GM21619 (cell line): Measurements from ENCODE around the gene LIX1L.

Source experiments
- ATAC-seq: cut with Tn5 transposase; IDR thresholded peaks from one replicate; pipeline ENCODE4 v1.9.1; 2021; ENCODE audit not compliant: unreplicated experiment

Gene LIX1L

DNA sequence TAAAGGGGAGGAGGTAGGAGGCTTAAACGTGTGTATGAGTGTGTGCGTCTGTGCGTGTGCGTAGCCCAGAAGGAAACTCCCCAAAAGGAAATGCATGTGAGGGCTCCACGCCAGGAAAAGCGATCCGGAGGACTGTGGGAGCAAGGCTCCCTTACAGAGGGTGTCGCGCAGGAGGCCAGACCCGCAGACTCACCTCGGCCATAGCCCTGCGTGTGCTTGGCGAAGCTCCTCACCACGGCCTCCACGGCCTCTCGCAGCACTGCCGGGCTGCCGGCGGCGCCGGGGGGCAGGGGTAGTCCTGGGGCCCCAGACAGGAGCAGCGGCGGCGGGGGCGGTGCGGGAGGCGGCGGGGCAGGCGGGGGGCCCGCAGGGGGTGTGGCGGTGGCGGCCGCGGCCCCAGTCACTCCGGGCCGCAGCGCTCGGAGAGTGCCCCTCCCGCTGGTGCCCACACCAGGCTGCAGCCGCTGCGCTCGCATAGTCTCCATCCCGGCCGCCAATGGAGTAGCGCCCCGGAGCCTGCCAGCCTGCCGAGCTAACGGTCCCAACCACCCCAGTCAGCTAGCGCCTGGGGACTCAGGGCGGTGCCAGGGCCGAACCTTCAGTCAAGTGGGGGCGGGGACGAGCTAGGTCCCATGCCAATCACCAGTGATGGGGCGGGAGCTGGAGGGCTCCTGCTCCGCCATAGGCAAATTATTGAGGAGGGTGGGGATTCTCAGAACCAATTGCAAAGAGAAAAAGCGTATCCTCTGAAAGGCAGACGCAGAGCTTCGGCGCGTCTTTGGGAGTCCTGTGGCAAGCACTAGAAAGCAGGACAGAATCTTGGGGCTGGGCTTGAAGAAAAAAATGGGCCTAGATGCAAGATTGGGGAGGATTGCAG, at the start of gene LIX1L:
Gene LIX1L (minus strand): TSS at position 575 of the 877 bp plus-strand sequence. CDS start 90 bp downstream, at position 485.
- ATAC-seq: peak; percentile 86

DNA sequence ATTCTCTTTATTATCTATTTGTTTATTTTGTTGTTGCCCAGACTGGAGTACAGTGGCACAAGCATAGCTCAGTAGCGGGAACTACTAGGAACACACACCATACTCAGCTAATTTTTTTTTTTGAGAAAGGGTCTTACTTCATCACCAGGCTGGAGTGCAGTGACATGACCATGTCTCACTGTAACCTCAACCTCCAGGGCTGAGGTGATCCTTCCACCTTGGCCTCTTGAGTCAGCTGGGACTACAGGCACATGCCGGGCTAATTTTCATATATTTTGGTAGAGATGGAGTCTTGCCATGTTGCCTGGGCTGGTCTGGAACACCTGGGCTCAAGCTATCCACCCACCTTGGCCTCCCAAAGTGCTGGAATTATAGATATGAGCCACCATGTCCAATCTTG, 43.9 kb upstream of the LIX1L start:
- ATAC-seq: no peak

DNA sequence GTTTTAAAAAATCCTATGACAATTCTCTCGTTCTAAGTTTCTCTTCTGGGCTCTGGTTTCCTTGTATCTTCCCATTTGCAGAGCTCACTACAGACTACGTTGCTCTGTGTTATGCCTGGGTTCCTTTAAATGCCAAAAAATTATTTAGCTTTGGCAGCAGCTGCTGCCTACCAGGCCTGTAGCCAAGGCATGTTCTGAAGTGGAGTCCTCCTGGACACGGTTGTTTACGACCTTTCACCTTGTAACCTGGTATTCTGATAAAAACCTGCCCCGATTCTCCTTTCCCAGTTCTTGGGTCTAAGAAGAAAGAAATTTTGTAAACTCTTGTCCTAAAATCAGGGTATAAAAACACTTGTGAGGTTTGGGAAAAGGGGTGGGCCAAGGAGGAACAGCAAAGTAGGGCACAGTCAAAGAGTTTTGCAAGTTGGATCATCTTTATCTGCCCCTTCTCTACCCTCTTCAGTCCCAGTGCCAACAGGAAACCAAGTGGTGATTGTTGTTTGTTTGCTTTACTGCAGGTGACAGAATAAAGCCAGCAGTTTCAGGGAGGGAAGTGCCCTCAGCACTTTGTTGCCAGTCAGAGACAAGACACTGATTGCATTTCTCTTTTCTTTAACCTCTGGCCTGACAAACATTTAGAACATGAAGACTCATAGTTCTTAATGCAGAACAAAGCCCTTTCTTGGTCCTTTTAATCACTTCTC, 41.7 kb upstream of the LIX1L start:
- ATAC-seq: no peak

DNA sequence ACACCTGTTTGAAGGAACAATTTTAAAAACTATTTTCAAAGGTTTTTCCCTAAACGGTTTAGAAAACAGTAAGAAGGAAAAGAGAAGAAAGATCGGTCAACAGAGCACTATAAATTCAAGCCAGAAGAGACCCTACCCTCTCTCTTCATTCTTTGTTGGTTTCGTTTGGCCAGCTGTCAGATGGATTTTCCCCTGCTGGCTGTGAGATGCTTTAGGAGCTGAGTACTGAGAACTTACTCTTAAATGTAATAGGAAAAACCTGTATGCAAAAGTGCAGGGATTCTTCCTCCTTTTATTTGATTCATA, 39.9 kb upstream of the LIX1L start:
- no peak for ATAC-seq

DNA sequence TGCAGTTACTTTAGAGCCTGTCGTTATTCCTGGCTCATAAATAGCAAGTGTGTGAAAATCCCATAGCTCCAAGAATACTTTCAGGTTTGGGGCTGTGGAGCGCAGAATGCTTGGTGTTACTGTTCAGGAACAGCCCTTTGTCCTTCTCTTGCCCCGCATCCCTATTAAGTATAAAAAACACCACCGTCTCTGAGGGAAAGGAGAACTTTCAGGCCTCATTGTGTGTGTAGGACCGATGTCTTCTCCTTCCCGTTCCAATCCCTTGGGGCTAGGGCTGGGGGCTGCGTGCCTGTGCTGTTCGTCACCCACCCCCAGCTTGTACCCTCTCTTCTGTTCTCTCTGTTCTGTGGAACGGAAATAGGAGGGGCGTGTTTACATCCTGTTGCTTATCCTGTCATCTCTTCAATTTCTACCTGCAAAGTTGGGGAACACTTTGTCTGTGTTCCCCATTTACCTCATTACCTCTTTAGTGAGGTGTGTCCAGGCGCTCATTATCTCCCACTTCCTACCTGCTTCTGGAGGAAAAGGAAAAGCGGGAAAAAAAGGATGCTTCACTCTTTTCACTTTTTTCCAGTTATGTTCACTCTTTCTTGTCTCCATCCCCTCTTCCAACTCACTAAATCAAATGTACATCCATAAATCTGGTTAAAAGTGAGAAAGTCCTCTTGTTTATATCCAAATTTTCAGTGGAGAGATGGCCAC, 39.4 kb upstream of the LIX1L start:
- ATAC-seq: no peak

DNA sequence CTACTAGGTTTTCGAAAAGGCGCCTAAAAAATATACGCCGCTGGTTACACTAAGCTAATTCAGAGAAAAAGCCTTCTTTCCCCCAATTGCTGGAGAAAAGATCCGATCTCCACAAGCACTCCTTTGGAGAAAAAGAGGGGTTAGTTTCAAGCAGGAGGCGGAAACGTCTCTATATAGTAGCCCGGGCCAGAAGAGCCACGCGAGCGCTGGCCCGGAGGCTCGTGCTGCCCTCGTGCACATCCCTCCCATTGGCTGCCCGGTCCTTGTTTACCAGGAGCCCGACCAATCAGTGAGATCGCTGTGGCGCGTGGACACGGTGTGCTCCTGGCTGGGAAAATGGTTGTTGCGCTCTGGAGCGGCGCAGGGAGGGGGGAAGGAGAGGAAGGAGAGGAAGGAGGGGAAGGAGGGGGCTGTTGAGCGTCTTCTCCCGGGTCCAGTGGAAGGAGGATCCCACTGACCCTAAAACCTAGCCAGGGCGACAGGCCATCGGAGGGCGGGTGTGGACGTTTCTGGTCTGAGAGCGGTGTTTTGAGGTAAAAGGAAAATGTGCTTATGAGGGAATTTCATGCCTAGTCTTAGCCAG, 38.7 kb upstream of the LIX1L start, which contains the start of gene TXNIP:
Gene TXNIP (minus strand): TSS at position 147 of the 583 bp plus-strand sequence. CDS start 313 bp downstream, outside the sequence.
- ATAC-seq: peak; percentile 95

DNA sequence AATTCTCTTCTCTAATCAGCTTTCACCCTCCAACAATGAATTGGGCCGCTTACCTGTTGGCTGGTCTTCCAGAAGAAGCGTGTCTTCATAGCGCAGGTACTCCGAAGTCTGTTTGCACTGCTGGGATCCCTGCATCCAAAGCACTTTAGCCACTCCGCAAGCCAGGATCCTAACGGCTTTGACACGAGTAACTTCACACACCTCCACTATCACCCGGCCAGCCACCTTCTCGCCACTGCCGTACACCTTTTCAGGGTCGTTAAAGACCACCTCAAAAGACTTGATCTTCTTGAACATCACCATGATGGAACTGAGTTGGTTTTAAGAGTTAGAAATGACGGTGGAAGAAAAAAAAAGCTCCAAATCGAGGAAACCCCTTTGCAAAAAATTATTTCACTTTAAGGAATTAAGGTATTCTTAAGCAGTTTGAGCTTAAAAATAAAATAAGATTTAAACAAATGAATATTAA, 38.2 kb upstream of the LIX1L start:
- ATAC-seq: no peak

DNA sequence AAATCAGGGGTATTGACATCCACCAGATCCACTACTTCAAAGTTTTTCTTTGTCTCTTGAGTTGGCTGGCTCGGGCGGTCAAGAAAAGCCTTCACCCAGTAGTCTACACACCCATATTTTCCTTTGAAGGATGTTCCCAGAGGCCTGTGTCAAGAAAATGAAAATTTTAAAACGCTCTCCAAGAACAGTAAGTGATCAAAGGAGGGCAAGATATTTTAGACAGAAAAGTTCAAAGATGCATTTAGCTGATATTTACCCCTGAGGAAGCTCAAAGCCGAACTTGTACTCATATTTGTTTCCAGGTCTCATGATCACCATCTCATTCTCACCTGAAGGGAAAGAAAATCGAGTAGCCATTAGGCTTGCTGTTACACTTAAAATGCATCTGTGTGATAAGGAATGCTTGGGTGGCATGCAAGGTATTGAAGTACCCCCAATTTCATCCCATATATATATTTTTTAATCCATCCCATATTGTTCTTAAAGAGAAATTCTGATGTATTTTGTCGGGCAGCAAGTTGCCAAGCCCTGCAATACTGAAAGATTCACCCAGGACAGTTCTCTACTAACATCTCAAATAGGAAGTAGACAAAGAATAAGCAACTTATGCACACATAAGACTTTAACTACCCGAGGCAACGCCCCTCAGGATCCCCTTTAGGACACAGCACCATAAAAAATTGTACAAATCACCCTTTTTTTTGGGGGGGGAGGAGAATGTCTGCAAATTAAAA, 37.5 kb upstream of the LIX1L start:
- no peak for ATAC-seq

DNA sequence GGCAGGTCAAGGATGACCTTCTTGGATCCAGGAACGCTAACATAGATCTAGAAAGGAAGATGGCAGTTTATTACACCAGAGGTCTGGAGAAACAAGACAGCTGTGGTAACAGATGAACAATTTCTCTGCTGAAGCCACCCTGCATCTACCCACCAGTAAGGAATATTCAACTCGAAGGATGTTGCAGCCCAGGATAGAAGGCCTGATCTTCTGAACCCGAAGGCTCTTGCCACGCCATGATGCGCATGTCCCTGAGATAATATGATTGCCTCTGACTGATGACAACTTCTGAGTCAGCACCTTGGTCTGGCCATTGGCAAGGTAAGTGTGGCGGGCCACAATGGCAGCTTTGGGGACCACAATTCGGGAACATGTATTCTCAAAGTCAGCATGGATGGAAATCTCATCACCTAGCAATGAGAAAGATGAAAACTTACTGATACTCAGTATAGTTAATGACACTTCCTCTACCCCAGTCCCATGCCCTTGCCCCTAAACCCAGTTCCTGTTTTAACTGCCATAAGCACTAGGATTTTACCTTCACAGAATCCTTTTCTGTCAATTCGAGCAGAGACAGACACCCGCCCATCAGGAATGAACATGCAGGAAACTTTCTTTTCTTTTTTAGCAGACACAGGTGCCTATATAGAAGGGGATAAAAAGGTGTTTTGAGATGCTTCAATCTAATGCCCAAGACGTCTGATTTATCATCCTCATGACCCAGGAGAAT, 36.7 kb upstream of the LIX1L start:
- no peak for ATAC-seq

DNA sequence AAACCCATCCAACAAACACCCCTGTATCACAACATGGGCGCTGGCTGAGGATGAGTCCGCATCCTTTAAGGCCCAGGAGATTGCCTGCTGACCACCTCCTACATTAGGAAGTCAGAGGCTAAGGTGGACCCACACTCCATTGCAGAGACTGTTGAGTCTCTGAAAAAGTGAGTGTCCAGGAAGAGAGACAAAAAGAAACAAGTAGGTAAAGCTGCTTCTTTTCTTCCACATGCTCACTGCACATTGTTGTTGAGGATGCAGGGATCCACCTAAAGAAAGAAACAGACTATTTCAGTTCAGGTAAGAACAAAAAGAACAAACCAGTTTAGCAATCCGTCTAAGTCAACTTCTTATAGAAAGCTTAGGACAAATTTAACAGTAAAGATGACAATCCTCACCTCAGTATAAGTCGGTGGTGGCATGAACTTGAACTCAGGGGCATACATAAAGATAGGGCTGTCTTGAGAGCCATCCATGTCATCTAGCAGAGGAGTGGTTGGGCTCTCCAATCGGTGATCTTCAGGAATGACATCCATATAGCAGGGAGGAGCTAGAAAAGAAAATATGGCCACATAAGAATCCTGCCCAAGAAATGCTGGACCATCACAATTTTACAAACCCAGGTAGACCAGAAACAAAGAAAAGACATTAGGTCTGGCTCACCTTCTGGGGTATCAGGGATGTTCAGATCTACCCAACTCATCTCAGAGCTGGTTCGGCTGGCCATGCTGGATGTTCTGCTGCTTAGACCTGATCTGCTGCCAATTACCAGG, 36.0 kb upstream of the LIX1L start:
- no peak for ATAC-seq

DNA sequence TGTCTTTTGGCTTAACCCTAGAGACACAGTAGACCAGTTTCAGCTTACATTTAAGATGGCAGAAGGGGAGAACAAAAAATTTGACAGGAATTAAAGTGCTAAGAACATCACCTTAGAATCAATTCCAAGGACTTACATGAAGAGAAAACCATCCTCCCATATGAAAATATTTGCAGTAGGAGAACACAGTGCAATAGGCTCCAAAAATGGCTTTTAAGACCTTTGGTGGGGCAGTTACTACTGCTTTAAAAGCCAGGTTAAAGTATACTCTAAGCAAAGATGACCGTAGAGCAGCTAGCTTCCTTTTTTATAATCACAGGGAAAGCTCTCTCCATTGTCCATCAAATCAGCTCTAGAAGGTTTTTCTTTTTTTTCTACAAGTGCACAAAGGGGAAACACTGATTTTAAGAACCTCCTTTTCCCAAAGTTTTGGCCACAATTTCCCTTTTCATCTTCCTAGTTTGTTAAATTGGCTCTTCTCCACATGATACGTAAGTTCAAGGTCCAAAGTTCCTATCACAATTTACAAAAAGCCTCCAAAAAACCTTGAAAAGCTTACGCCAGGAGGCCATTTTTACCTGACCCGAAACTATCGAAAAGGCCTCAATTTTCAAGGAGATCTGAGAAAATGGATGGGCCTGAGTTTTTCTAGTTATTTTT, 35.3 kb upstream of the LIX1L start:
- ATAC-seq: no peak

DNA sequence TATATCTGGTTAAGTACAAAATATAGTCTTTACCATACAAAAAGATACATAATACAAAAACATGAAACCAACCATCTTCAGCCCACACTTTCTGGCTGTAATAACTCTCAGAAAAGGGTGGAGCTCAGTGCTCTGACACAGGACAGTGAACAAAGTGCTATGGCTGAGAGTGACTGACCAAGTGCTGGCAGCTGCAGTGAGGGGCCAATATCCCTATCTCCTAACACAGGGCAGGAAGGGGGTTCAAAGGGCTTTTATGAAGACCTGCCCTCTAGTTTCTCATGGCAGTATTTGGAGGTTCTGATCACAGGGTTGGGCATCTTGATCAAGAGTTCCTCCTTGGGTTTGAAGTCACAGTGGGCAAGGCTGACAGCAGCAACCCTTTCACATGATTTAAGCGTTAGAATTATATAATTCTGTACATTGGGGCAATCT, 34.7 kb upstream of the LIX1L start:
- ATAC-seq: no peak

DNA sequence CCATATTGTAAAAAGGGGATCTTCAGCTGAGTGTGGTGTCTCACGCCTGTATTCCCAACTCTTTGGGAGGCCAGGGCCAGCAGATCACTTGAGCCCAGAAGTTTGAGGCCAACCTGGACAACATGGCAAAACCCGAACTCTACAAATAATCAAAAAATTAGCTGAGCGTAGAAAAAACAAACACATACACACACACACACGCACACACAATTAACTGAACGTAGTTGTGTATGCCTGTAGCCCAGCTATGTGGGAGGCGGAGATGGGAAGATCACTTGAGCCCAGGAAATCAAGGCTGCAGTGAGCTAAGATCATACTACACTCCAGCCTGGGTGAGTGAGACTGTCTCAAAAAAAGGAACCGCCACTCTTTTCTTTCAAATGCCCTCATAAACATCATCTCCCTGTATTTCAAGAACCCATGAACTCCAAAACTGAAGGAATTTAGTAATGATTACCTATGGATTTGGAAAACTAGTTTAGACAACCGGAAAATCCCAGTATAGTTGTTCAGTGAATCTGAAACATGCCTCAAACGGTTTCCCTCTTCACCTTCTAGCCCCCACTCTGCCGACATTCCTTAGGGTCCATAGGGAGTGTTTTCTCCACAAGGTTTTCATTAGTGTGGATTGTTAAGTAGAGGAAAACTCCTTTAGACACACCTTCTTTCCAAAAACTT, 34.1 kb upstream of the LIX1L start:
- no peak for ATAC-seq

DNA sequence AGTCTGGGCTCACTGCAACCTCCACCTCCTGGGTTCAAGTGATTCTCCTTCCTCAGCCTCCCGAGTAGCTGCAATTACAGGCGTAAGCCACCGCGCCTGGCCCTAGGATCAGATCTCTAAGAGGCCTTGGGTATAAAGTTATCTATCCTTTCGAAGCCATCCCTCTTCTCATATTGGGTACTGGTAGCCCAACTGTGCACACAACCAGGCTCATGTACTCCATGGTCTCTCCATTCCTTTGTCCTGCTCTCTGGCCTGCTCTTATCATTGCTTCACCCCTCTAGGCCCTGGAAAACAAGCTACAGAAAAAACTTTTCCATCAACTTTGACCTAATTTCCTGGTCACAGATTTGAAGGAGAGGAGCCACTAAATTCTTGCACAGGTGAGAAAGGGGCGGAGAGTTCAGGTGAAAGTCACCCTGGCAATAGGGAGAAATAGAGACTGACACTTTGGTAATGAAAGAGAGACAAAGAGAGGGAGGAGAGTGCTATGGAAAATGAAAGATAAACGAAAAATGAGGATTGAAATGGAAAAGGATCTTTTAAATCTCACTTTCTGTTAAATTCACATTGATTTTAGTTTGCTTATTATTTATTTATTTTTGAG, 32.5 kb upstream of the LIX1L start:
- ATAC-seq: no peak

DNA sequence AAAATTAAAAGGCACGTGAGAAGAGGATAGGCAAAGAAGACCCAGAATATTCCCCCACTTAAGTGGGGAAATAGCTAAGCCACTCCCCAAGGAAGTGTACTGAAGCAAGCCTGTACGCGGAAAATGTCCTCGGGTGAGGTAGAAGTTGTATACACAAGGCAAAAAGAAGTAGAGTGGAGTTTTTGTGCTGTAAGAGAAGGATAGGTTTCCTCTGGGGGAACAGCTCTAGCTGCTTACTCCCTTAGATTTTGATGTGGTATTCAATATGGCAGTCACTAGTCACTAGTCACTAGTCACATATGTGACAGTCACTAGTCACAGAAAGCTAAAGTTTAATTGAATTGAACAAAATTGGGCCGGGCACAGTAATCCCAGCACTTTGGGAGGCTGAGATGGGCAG, 31.0 kb upstream of the LIX1L start:
- no peak for ATAC-seq

DNA sequence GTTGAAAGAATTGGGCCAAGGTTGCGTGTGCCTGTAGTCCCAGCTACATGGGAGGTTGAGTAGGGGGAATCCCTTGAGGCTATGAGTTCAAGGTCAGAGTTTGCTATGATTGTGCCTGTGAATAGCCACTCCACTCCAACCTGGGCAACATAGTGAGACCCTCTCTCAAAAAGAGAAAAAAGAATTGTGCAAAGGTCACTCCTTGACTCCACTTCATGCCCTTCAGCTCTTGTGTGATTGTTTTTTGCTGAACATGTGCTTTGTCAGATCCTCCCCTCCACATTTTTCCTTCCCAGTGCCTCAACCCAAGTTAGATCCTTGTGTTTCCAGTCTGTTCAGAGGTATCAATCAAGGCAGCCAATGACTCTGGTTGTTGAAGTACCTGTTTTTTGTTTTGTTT, 30.1 kb upstream of the LIX1L start:
- no peak for ATAC-seq

DNA sequence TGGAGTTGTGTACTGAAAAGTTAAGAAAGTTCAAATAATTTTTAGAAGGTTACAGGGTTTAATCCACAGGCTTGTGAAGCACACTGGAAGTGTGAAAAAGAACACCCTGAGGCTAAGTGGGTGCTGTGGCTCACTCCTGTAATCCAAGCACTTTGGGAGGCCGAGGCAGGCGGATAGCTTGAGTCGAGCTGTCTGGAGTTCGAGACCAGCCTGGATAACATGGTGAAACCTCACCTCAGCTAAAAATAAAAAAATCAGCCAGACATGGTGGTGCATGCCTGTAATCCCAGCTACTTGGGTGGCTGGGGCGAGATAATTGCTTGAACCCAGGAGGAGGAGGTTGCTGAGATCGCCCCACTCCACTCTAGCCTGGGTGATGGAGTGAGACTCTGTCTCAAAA, 28.7 kb upstream of the LIX1L start:
- ATAC-seq: no peak
